PC-3 (cell line): ENCODE data around the gene TMEM185B. TPM values are rescaled to one million over a fixed set of nuclear protein-coding genes. Genes with fewer than 3 reads are reported as not detected.

Experiments used
- ATAC-seq: fragments of 200-7000 bp; cut with Tn5 transposase; 2 replicates; pipeline ENCODE4 v1.9.1; 2020; ENCODE audit warnings: mild to moderate bottlenecking, moderate library complexity
- BruUV-seq: library from RNA; stranded (reverse); fragments of 400-500 nt; replicated peaks from 2 replicates; lab custom pipeline; 2021; lab: Mats Ljungman, UMichigan
- CTCF ChIA-PET: fragments of 300-600 bp; sonication (Branson Sonifier 250); formaldehyde crosslinking; loops from one replicate; lab custom pipeline; 2022; ENCODE audit warnings: antibody characterized with exemption; lab: Charles Lee
- POLR2A ChIA-PET: fragments of 300-600 bp; sonication (Branson Sonifier 250); formaldehyde crosslinking; loops from one replicate; lab custom pipeline; 2022; ENCODE audit warnings: antibody characterized with exemption; ENCODE audit not compliant: unreplicated experiment; lab: Charles Lee
- DNase-seq: peaks from one replicate; pipeline ENCODE4 v3.0.0-alpha.2; 2015
- H2AFZ ChIP-seq: fragments of 300-600 bp; sonication (generic); 2 replicates; pipeline ENCODE4 v1.6.0; 2016; ENCODE audit warnings: antibody characterized with exemption, low read length
- H3F3A ChIP-seq: fragments of 300-600 bp; sonication (generic); one replicate; pipeline ENCODE4 v1.6.0; 2017; ENCODE audit warnings: antibody characterized with exemption, low read length, control low read depth, mild to moderate bottlenecking; ENCODE audit not compliant: unreplicated experiment
- H3K27ac ChIP-seq: fragments of 300-600 bp; sonication (generic); 2 replicates; pipeline ENCODE4 v1.5.1; 2016; ENCODE audit warnings: mild to moderate bottlenecking, low read length
- H3K27me3 ChIP-seq: fragments of 300-600 bp; sonication (generic); 2 replicates; pipeline ENCODE4 v1.6.1; 2016; ENCODE audit warnings: low read length, mixed read lengths
- H3K36me3 ChIP-seq: fragments of 300-600 bp; sonication (generic); 2 replicates; pipeline ENCODE4 v1.6.1; 2016; ENCODE audit warnings: low read depth, mixed run types, low read length, mixed read lengths
- H3K4me1 ChIP-seq: fragments of 300-600 bp; sonication (generic); 2 replicates; pipeline ENCODE4 v1.5.1; 2016; ENCODE audit warnings: low read length; ENCODE audit not compliant: insufficient read depth
- H3K4me2 ChIP-seq: fragments of 300-600 bp; sonication (generic); 2 replicates; pipeline ENCODE4 v1.6.0; 2016; ENCODE audit warnings: low read length
- H3K4me3 ChIP-seq: fragments of 300-600 bp; sonication (generic); 2 replicates; pipeline ENCODE4 v1.5.1; 2016; ENCODE audit warnings: mild to moderate bottlenecking, low read length, mixed read lengths
- H3K79me2 ChIP-seq: fragments of 300-600 bp; sonication (generic); 2 replicates; pipeline ENCODE4 v1.6.1; 2017; ENCODE audit warnings: low read length, mixed read lengths
- H3K9ac ChIP-seq: fragments of 300-600 bp; sonication (generic); 2 replicates; pipeline ENCODE4 v1.6.0; 2016; ENCODE audit warnings: mild to moderate bottlenecking, low read length
- H3K9me2 ChIP-seq: fragments of 300-600 bp; sonication (generic); replicated peaks from 2 replicates; pipeline ENCODE4 v1.6.1; 2016; ENCODE audit warnings: mixed run types, low read length, mixed read lengths
- H3K9me3 ChIP-seq: fragments of 300-600 bp; sonication (generic); 2 replicates; pipeline ENCODE4 v1.6.1; 2016; ENCODE audit warnings: low read length, mixed read lengths
- H4K20me1 ChIP-seq: fragments of 300-600 bp; sonication (generic); 2 replicates; pipeline ENCODE4 v1.6.1; 2016; ENCODE audit warnings: low read length, mixed read lengths
- EZH2 ChIP-seq: fragments of 300-600 bp; sonication (generic); IDR thresholded peaks from one replicate; pipeline ENCODE4 v1.6.1; 2017; ENCODE audit warnings: antibody characterized with exemption, mild to moderate bottlenecking, low read length; ENCODE audit not compliant: unreplicated experiment
- EZH2phosphoT487 ChIP-seq: fragments of 300-600 bp; sonication (generic); IDR thresholded peaks from 2 replicates; pipeline ENCODE4 v1.6.1; 2018; ENCODE audit warnings: mild to moderate bottlenecking, antibody characterized with exemption, low read length, borderline replicate concordance
- intact Hi-C: fragments of 100-400 bp; cut with micrococcal nuclease; formaldehyde crosslinking; loops from 2 replicates; pipeline ENCODE4 v1.9.0; 2023
- total RNA-seq: library from RNA; depleted of rRNA; stranded (reverse); fragments of >200 nt; gene quantifications from 2 replicates; pipeline ENCODE4 v1.2.3, GENCODE V29; 2014
- TF ChIP-seq, protein P1 (sequence below): fragments of 300-600 bp; sonication (generic); conservative IDR thresholded peaks from 2 replicates; pipeline ENCODE4 v1.5.1; 2017; ENCODE audit warnings: antibody characterized with exemption, low read depth, mild to moderate bottlenecking, low read length

The TMEM185B gene
- total RNA-seq, 1 experiment from 2014 or later, result 67.5 TPM

DNA sequence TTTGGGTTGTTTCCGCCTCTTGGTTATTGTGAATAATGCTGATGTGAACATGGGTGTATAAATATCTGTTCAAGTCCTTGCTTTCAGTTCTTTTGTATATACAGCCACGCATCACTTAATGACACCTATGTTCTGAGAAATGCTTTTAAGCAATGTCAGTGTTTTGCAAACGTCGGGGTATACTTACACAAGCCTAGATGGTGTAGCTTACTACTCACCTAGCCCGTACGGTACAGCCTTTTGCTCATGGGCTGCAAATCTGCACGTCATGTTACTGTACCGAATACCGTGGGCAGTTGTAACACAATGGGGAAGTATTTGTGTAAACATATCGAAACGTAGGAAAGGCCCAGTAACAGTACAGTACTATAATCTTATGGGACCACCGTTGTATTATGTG, 41.8 kb upstream of the TMEM185B start:
- Histone ChIP-seq H3K4me2 (no peak overlapping the region), H3K36me3 (peaks cover 8% of the 10 kb centered on the region; the same call in 1 of the 2 replicates), H3K4me3 (no peak overlapping the region), H3K4me1 (no peaks in the 10 kb centered on the region), H3K9me2 (no peaks in the 10 kb centered on the region), H3K9ac (no peak overlapping the region), H3K27ac (no peak overlapping the region), H3K9me3 (no peaks in the 10 kb centered on the region), H3K27me3 (no peaks in the 10 kb centered on the region), H3F3A (no peaks in the 10 kb centered on the region), H4K20me1 (peaks cover 12% of the 10 kb centered on the region; the same call in 1 of the 2 replicates), H3K79me2 (peaks cover 89% of the 10 kb centered on the region), H2AFZ (no peak overlapping the region)
- ChIA-PET POLR2A (no interaction called here), CTCF (no interaction called here)
- intact Hi-C loops, result no loop called here
- TF ChIP-seq EZH2phosphoT487 (no peak), EZH2 (no peak)
- TF ChIP-seq, protein P1, sequence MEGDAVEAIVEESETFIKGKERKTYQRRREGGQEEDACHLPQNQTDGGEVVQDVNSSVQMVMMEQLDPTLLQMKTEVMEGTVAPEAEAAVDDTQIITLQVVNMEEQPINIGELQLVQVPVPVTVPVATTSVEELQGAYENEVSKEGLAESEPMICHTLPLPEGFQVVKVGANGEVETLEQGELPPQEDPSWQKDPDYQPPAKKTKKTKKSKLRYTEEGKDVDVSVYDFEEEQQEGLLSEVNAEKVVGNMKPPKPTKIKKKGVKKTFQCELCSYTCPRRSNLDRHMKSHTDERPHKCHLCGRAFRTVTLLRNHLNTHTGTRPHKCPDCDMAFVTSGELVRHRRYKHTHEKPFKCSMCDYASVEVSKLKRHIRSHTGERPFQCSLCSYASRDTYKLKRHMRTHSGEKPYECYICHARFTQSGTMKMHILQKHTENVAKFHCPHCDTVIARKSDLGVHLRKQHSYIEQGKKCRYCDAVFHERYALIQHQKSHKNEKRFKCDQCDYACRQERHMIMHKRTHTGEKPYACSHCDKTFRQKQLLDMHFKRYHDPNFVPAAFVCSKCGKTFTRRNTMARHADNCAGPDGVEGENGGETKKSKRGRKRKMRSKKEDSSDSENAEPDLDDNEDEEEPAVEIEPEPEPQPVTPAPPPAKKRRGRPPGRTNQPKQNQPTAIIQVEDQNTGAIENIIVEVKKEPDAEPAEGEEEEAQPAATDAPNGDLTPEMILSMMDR, result no peak
- ATAC-seq (no peak), DNase-seq (no peak)
- no TSS peak for BruUV-seq

DNA sequence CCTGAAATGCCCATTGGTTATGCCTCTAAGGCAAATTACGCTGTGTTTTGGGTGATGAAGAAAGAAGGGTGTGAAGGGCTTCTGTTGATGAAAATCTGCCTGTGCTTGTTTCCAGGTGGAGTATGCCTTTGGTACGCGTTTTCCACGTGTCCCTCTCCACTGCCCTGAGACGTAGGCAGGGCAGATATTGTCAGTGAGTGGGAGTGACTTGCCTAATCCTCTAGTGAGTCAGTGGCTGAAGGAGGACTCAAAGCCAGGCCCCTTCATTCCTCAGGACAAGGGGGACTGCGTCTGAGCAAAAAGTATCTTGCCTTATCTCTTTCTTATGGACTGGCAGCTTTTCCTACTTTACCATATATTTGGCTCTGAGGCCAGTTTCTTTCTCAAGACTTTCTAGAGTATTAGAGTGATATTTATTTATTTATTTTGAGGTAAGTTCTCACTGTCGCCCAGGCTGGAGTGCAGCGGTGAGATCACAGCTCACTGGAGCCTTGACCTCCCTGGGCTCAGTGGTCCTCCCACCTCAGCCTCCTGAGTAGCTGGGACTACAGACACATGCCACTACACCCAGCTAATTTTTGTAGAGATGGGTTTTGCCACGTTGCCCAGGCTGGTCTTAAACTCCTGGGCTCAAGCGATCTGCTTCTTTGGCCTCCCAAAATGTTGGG, 39.7 kb upstream of the TMEM185B start:
- no peak for DNase-seq
- Histone ChIP-seq H3K4me1 (no peaks in the 10 kb centered on the region), H3K79me2 (peaks cover 77% of the 10 kb centered on the region), H3K27ac (no peak overlapping the region), H2AFZ (no peak overlapping the region), H3K9ac (no peak overlapping the region), H3K9me2 (no peaks in the 10 kb centered on the region), H3K9me3 (no peaks in the 10 kb centered on the region), H3F3A (no peaks in the 10 kb centered on the region), H3K27me3 (no peaks in the 10 kb centered on the region), H3K4me3 (no peak overlapping the region), H3K4me2 (no peak overlapping the region), H3K36me3 (peaks cover 3% of the 10 kb centered on the region; the same call in 1 of the 2 replicates), H4K20me1 (peaks cover 17% of the 10 kb centered on the region; the same call in 1 of the 2 replicates)
- TF ChIP-seq, protein P1, result no peak
- TF ChIP-seq EZH2, result no peak
- no peak for TF ChIP-seq EZH2phosphoT487
- CTCF ChIA-PET, result no interaction called here
- POLR2A ChIA-PET, result no interaction called here
- intact Hi-C loops, result no loop called here
- no TSS peak for BruUV-seq
- no peak for ATAC-seq

DNA sequence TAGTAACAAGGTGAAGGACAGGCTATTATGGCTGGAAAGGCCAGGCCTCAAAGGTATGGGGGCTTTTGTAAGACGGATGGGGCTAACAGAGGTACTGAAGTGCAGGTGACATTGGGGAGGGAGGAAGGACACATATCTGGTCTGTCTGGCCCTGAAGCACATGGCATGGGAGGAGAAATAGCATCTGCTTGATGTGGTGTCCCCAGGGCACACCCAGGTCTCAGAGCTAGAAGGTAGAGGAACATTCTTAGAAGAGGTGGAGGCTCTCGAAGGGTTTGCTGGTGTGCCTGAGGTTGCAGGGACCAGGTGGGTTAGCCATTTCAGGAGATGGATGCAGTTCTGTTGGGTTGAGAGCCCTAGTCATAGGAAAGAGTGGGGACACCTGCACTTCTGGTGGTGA, 39.0 kb upstream of the TMEM185B start:
- ChIA-PET CTCF (no interaction called here), POLR2A (no interaction called here)
- no TSS peak for BruUV-seq
- DNase-seq, result no peak
- Histone ChIP-seq H3K27ac (no peak overlapping the region), H3K36me3 (peaks cover 3% of the 10 kb centered on the region; the same call in 1 of the 2 replicates), H4K20me1 (peaks cover 20% of the 10 kb centered on the region; the same call in 1 of the 2 replicates), H2AFZ (no peak overlapping the region), H3K79me2 (peaks cover 79% of the 10 kb centered on the region), H3F3A (no peaks in the 10 kb centered on the region), H3K4me3 (no peak overlapping the region), H3K27me3 (no peaks in the 10 kb centered on the region), H3K4me2 (no peak overlapping the region), H3K4me1 (0 out of 2 replicates have a peak, but pooled peaks cover 7% of the 10 kb centered on the region), H3K9me2 (no peaks in the 10 kb centered on the region), H3K9me3 (no peaks in the 10 kb centered on the region), H3K9ac (no peak overlapping the region)
- no peak for TF ChIP-seq EZH2
- TF ChIP-seq EZH2phosphoT487, result no peak
- TF ChIP-seq, protein P1, result no peak
- no peak for ATAC-seq
- intact Hi-C loops, result no loop called here
